Brain microvascular endothelial cell (primary cell): ENCODE results near the gene ZBTB7C.

Source experiments
- DNase-seq: peaks from one replicate; pipeline ENCODE4 v3.0.0-alpha.2; 2020
- H3K27ac ChIP-seq: fragments of 250-450 bp; sonication (Bioruptor Pico); 2 replicates; pipeline ENCODE4 v1.5.1; 2020; ENCODE audit warnings: mild to moderate bottlenecking, moderate library complexity
- H3K27me3 ChIP-seq: fragments of 250-450 bp; sonication (Bioruptor Pico); replicated peaks from 2 replicates; pipeline ENCODE4 v1.5.1; 2020; ENCODE audit warnings: mild to moderate bottlenecking
- H3K36me3 ChIP-seq: fragments of 250-450 bp; sonication (Bioruptor Pico); replicated peaks from 2 replicates; pipeline ENCODE4 v1.5.1; 2020; ENCODE audit warnings: mild to moderate bottlenecking
- H3K4me3 ChIP-seq: 2 replicates; pipeline ENCODE4 v1.5.1; 2011; ENCODE audit warnings: low read depth, mild to moderate bottlenecking, control low read depth, low read length, moderate library complexity
- CTCF ChIP-seq: IDR thresholded peaks from 2 replicates; pipeline ENCODE4 v1.5.1; 2011; ENCODE audit warnings: low read depth, mild to moderate bottlenecking, moderate library complexity, low read length, control low read depth, inconsistent platforms; ENCODE audit errors: missing control alignments
- in situ Hi-C: cut with HindIII; loops from 2 replicates; pipeline ENCODE4 v1.10.0; 2017; ENCODE audit warnings: low sequenced_read_pairs, low pct_ligation_motif_present

ZBTB7C gene

GRCh38 chr18:48200631-48201336 lies 208.4 kb downstream of the ZBTB7C start:
- no peak overlapping the region for H3K27ac ChIP-seq
- in situ Hi-C loops: no loop called here
- no peak for DNase-seq
- no peak overlapping the region for H3K4me3 ChIP-seq
- H3K27me3 ChIP-seq: no peaks in the 10 kb centered on the region
- no peak for TF ChIP-seq CTCF
- no peaks in the 10 kb centered on the region for H3K36me3 ChIP-seq

DNA sequence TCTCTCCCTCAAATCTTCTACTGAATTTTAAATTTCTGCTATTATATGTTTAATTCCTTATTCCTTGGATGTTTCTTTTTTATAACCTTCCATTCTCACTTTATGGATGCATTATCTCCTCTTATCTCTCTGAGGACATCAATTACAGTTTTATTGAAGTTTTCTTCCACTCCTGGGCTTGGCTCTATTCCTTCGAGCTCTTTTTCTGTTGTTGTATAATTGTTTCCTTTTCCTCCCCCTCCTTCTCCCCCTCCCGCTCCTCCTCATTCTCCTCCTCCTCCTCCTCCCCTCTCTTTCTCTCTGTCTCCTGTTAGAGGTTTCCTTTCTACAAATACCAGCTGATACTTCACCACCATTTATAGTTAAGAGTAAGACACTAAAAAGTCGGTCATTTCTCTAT lies 209.8 kb downstream of the ZBTB7C start:
- DNase-seq: no peak
- Histone ChIP-seq H3K27me3 (no peaks in the 10 kb centered on the region), H3K4me3 (no peak overlapping the region), H3K27ac (no peak overlapping the region), H3K36me3 (no peaks in the 10 kb centered on the region)
- in situ Hi-C loops: no loop called here
- no peak for TF ChIP-seq CTCF

DNA sequence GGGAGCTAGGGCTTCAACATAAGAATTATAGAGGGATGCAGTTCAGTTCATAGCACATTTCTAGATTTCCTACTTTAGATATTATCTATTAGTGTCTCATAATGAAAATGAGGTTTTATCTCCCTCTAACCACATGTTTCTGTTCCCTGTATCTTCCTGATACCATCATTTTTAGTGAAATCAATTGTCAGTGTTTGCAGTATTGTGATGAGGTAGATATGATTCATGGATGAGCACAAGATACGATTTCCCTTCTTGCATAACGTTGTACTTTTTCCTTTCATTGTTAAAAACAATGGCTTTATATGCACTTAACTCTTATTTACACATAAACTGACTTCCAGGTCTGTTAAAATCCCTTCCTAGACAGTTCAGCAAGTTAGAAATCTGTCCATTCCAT lies 211.4 kb downstream of the ZBTB7C start:
- TF ChIP-seq CTCF: no peak
- in situ Hi-C loops: no loop called here
- H3K4me3 ChIP-seq: no peak overlapping the region
- no peak for DNase-seq
- H3K27ac ChIP-seq: no peak overlapping the region
- H3K36me3 ChIP-seq: no peaks in the 10 kb centered on the region
- no peaks in the 10 kb centered on the region for H3K27me3 ChIP-seq

DNA sequence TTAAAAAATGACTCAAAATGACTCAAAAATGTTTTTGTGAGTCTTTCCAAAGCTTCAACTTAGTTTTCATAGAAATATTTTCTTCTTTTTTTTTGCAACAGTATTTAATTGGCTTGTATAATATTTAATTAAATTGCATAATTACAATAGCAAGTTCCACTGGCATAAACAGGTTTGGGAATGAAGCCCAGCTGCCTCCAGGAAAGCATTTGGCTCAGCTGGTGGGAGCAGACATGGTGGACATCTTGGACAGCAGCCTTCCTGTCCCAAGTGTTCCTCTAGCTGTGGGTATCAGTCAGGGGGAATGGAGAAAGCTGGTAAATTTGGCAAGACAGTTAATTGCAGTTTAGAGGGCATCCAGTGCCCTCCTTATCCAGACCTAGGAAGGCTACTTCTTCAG lies 213.4 kb downstream of the ZBTB7C start:
- H3K27me3 ChIP-seq: no peaks in the 10 kb centered on the region
- in situ Hi-C loops: no loop called here
- no peak overlapping the region for H3K4me3 ChIP-seq
- no peaks in the 10 kb centered on the region for H3K36me3 ChIP-seq
- no peak for DNase-seq
- H3K27ac ChIP-seq: no peak overlapping the region
- no peak for TF ChIP-seq CTCF

DNA sequence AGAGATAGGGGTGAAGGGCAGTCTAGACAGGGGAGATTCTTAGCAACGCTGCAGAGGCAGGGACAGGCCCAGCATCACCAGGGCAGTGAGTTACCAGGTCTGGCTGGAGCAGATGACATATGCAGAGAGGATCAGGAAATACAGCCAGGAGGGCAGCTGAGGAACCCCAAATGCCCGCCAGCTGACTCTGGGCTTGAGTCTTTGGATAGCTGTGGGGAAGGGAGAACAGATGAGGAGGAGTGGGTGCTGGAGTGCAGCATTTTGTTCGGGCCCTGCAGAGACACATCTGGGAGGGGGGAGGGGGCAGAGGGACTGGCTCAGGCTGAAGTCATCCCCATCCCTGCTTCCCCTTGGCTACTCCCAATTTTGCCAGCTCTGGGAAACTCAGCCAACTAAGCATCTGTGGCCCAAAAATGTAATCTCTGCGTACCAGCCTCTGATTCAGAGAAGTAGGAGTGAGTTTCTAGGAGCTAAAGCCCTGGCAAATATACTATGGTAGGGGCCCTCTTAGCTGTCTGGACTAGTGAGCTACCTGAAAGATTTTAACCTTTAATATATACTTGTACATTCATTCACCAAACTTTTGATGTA lies 214.5 kb downstream of the ZBTB7C start:
- no peaks in the 10 kb centered on the region for H3K27me3 ChIP-seq
- H3K27ac ChIP-seq: no peak overlapping the region
- H3K36me3 ChIP-seq: no peaks in the 10 kb centered on the region
- no peak for TF ChIP-seq CTCF
- no peak overlapping the region for H3K4me3 ChIP-seq
- in situ Hi-C loops: no loop called here
- DNase-seq: no peak
